ENCODE data around the gene SH2D4B. TPM values are rescaled to one million over a fixed set of nuclear protein-coding genes. Genes with fewer than 3 reads are reported as not detected.

Gene SH2D4B
- total RNA-seq, 2 experiments from 2014 or later, result 0.03 TPM; not detected in 1

- no peaks in the 10 kb centered on the region for H3K9me2 ChIP-seq (ENCODE audit: insufficient read depth, low read length)
- no peaks in the 10 kb centered on the region for H3K79me2 ChIP-seq (ENCODE audit: insufficient read depth, low read depth, low read length)
- intact Hi-C loops (cut with micrococcal nuclease; ENCODE audit: unreplicated experiment), result no loop called here
- no peaks in the 10 kb centered on the region for H3K36me3 ChIP-seq (ENCODE audit: insufficient read depth, low read length)
- H3K4me3 ChIP-seq (ENCODE audit: low read depth, low read length, poor library complexity, severe bottlenecking), result no peak overlapping the region
- H3K9me3 ChIP-seq (ENCODE audit: low read length), result no peaks in the 10 kb centered on the region
- no TSS peak for BruUV-seq (replicated peaks)
- 0 out of 2 replicates have a peak overlapping the region, but pooled peaks have one; percentile 20 for H3K4me2 ChIP-seq (ENCODE audit: low read length)
- no peak overlapping the region for H3K27ac ChIP-seq (ENCODE audit: low read depth, low read length, poor library complexity, severe bottlenecking)
- peaks cover 16% of the 10 kb centered on the region for H3K4me1 ChIP-seq (ENCODE audit: insufficient read depth, low read length, poor library complexity, severe bottlenecking)
- H4K20me1 ChIP-seq (ENCODE audit: insufficient read depth, low read length), result no peaks in the 10 kb centered on the region
- H2AFZ ChIP-seq (ENCODE audit: low read length), result no peak overlapping the region
- ChIA-PET CTCF (ENCODE audit: unreplicated experiment) (no interaction called here), POLR2A (interaction anchor here (0.9 to 1.2 kb wide), 2 partner anchors 9 to 158 kb away, joined by 3 to 5 read pairs; no protein-coding TSS in a partner anchor)
- DNase-seq (ENCODE audit: low spot score), result no peak
- no peak for TF ChIP-seq CTCF (conservative IDR thresholded peaks at IDR 0.05; ENCODE audit: low read length)
- no peak for TF ChIP-seq EZH2phosphoT487 (IDR thresholded peaks at IDR 0.05; ENCODE audit: borderline replicate concordance, low read depth, low read length)
Measured at GRCh38 chr10:80540618-80540980, 2.9 kb downstream of the SH2D4B start.

GRCh38 chr10:80540981-80541750, 3.5 kb downstream of the SH2D4B start:
- H2AFZ ChIP-seq (ENCODE audit: low read length), result no peak overlapping the region

More at GRCh38 chr10:80540981-80541750, 3.5 kb downstream of the SH2D4B start:
- H3K4me3 ChIP-seq (ENCODE audit: low read depth, low read length, poor library complexity, severe bottlenecking), result no peak overlapping the region
- H3K79me2 ChIP-seq (ENCODE audit: insufficient read depth, low read depth, low read length), result no peaks in the 10 kb centered on the region
- intact Hi-C loops (cut with micrococcal nuclease; ENCODE audit: unreplicated experiment), result no loop called here
- CTCF ChIA-PET (ENCODE audit: unreplicated experiment), result no interaction called here
- no peaks in the 10 kb centered on the region for H3K9me2 ChIP-seq (ENCODE audit: insufficient read depth, low read length)
- no TSS peak for BruUV-seq (replicated peaks)
- H3K4me1 ChIP-seq (ENCODE audit: insufficient read depth, low read length, poor library complexity, severe bottlenecking), result peaks cover 11% of the 10 kb centered on the region
- POLR2A ChIA-PET, result interaction anchor here (1.2 kb wide), 1 partner anchor 159 kb away, joined by 3 read pairs; no protein-coding TSS in a partner anchor
- no peaks in the 10 kb centered on the region for H3K36me3 ChIP-seq (ENCODE audit: insufficient read depth, low read length)
- H3K4me2 ChIP-seq (ENCODE audit: low read length), result peak overlapping the region; percentile 20; the same call in 1 of the 2 replicates
- no peak overlapping the region for H3K27ac ChIP-seq (ENCODE audit: low read depth, low read length, poor library complexity, severe bottlenecking)
- TF ChIP-seq EZH2phosphoT487 (IDR thresholded peaks at IDR 0.05; ENCODE audit: borderline replicate concordance, low read depth, low read length) (no peak), CTCF (conservative IDR thresholded peaks at IDR 0.05; ENCODE audit: low read length) (no peak)
- no peaks in the 10 kb centered on the region for H3K9me3 ChIP-seq (ENCODE audit: low read length)
- no peaks in the 10 kb centered on the region for H4K20me1 ChIP-seq (ENCODE audit: insufficient read depth, low read length)
- no peak for DNase-seq (ENCODE audit: low spot score)

Data from OCI-LY7 (cell line).